SJCRH30 (cell line): ENCODE data around the gene C2orf68. TPM values are rescaled to one million over a fixed set of nuclear protein-coding genes. Genes with fewer than 3 reads are reported as not detected.
A peak's percentile ranks its signal among the peaks of the same experiment; 100 is the strongest.

ENCODE experiments used
- DNase-seq, 2 experiments: peaks; one replicate each; pipeline ENCODE4 v3.0.0-alpha.2; 2015 to 2020
- H3K27ac ChIP-seq: fragments of 250-450 bp; sonication (Bioruptor Pico); 2 replicates; pipeline ENCODE4 v1.5.1; 2020; ENCODE audit warnings: mild to moderate bottlenecking, moderate library complexity
- H3K27me3 ChIP-seq: fragments of 250-450 bp; sonication (Bioruptor Pico); 2 replicates; pipeline ENCODE4 v1.5.1; 2020; ENCODE audit warnings: mild to moderate bottlenecking, moderate library complexity
- H3K36me3 ChIP-seq: fragments of 250-450 bp; sonication (Bioruptor Pico); 2 replicates; pipeline ENCODE4 v1.5.1; 2020; ENCODE audit warnings: mild to moderate bottlenecking, moderate library complexity
- H3K4me1 ChIP-seq: fragments of 250-450 bp; sonication (Bioruptor Pico); 2 replicates; pipeline ENCODE4 v1.5.1; 2020; ENCODE audit warnings: mild to moderate bottlenecking, moderate library complexity
- H3K4me3 ChIP-seq: fragments of 250-450 bp; sonication (Bioruptor Pico); 2 replicates; pipeline ENCODE4 v1.5.1; 2020; ENCODE audit warnings: mild to moderate bottlenecking, moderate library complexity
- H3K9me3 ChIP-seq: fragments of 250-450 bp; sonication (Bioruptor Pico); replicated peaks from 2 replicates; pipeline ENCODE4 v1.5.1; 2020; ENCODE audit warnings: mild to moderate bottlenecking, moderate library complexity
- total RNA-seq: library from RNA; depleted of rRNA; stranded (reverse); fragments of >200 nt; shearing (Covaris generic); gene quantifications from 2 replicates; pipeline ENCODE4 v1.2.3, GENCODE V29; 2014

C2orf68 gene
- total RNA-seq, 1 experiment from 2014 or later: 57.9 TPM

GRCh38 chr2:85585781-85586105 is 26.1 kb downstream of the C2orf68 start:
- no peak for DNase-seq
- no peaks in the 10 kb centered on the region for H3K27me3 ChIP-seq
- no peak overlapping the region for H3K4me3 ChIP-seq
- H3K36me3 ChIP-seq: no peaks in the 10 kb centered on the region
- no peaks in the 10 kb centered on the region for H3K9me3 ChIP-seq
- peak overlapping the region; percentile 66 for H3K27ac ChIP-seq
- H3K4me1 ChIP-seq: peaks cover 33% of the 10 kb centered on the region

- Histone ChIP-seq H3K27ac (peak overlapping the region; percentile 66), H3K36me3 (no peaks in the 10 kb centered on the region), H3K27me3 (no peaks in the 10 kb centered on the region), H3K4me3 (no peak overlapping the region), H3K9me3 (no peaks in the 10 kb centered on the region), H3K4me1 (peaks cover 27% of the 10 kb centered on the region)
- peak; percentile 85 to 86 for DNase-seq
Measured at GRCh38 chr2:85584857-85585780, 26.7 kb downstream of the C2orf68 start.

- no peaks in the 10 kb centered on the region for H3K36me3 ChIP-seq
Measured at GRCh38 chr2:85584354-85584856, 27.5 kb downstream of the C2orf68 start, which contains the start of gene VAMP5. VAMP5 (plus strand) TSS chr2:85584431; CDS start chr2:85584491, 60 bp downstream.

GRCh38 chr2:85583667-85584353 is 28.1 kb downstream of the C2orf68 start:
- H3K9me3 ChIP-seq: no peaks in the 10 kb centered on the region
- no peak overlapping the region for H3K27ac ChIP-seq
- H3K4me1 ChIP-seq: peaks cover 35% of the 10 kb centered on the region
- H3K4me3 ChIP-seq: no peak overlapping the region
- H3K27me3 ChIP-seq: no peaks in the 10 kb centered on the region
- no peak for DNase-seq
- no peaks in the 10 kb centered on the region for H3K36me3 ChIP-seq

More at GRCh38 chr2:85584354-85584856, 27.5 kb downstream of the C2orf68 start, which contains the start of gene VAMP5:
- Histone ChIP-seq H3K27me3 (no peaks in the 10 kb centered on the region), H3K27ac (peak within 1 kb of the TSS; percentile 66), H3K4me1 (peaks cover 29% of the 10 kb centered on the region), H3K4me3 (no peak within 1 kb of the TSS), H3K9me3 (no peaks in the 10 kb centered on the region)
- no peak for DNase-seq

GRCh38 chr2:85582492-85582891 is 29.4 kb downstream of the C2orf68 start:
- Histone ChIP-seq H3K4me1 (peaks cover 31% of the 10 kb centered on the region), H3K9me3 (no peaks in the 10 kb centered on the region), H3K36me3 (no peaks in the 10 kb centered on the region), H3K4me3 (no peak overlapping the region), H3K27me3 (no peaks in the 10 kb centered on the region), H3K27ac (no peak overlapping the region)
- no peak for DNase-seq

- no peaks in the 10 kb centered on the region for H3K27me3 ChIP-seq
- no peak overlapping the region for H3K27ac ChIP-seq
- H3K4me1 ChIP-seq: peaks cover 27% of the 10 kb centered on the region
- H3K4me3 ChIP-seq: no peak overlapping the region
- H3K9me3 ChIP-seq: no peaks in the 10 kb centered on the region
- H3K36me3 ChIP-seq: no peaks in the 10 kb centered on the region
- no peak for DNase-seq
Measured at GRCh38 chr2:85580206-85580605, 31.7 kb downstream of the C2orf68 start.

- no peak overlapping the region for H3K4me3 ChIP-seq
- peaks cover 19% of the 10 kb centered on the region for H3K4me1 ChIP-seq
- no peaks in the 10 kb centered on the region for H3K27me3 ChIP-seq
- no peaks in the 10 kb centered on the region for H3K9me3 ChIP-seq
- no peaks in the 10 kb centered on the region for H3K36me3 ChIP-seq
- H3K27ac ChIP-seq: peak overlapping the region; percentile 85; the same call in 1 of the 2 replicates
- DNase-seq: no peak
Measured at GRCh38 chr2:85579266-85579935, 32.5 kb downstream of the C2orf68 start.

- H3K27ac ChIP-seq: peak overlapping the region; percentile 85
Measured at GRCh38 chr2:85578243-85579180, 33.4 kb downstream of the C2orf68 start.

GRCh38 chr2:85577386-85578242 is 34.3 kb downstream of the C2orf68 start, which contains the start of gene VAMP8:
VAMP8 (plus strand) TSS chr2:85577586; CDS start chr2:85577647, 61 bp downstream.
- peak; percentile 89 to 93 for DNase-seq
- Histone ChIP-seq H3K27me3 (no peaks in the 10 kb centered on the region; the same call in 1 of the 2 replicates), H3K27ac (peak within 1 kb of the TSS; percentile 85), H3K4me1 (peaks cover 19% of the 10 kb centered on the region), H3K9me3 (no peaks in the 10 kb centered on the region), H3K4me3 (peak within 1 kb of the TSS; percentile 52), H3K36me3 (no peaks in the 10 kb centered on the region)

More at GRCh38 chr2:85578243-85579180, 33.4 kb downstream of the C2orf68 start:
- peak overlapping the region; percentile 52 for H3K4me3 ChIP-seq
- peaks cover 19% of the 10 kb centered on the region for H3K4me1 ChIP-seq
- no peaks in the 10 kb centered on the region for H3K36me3 ChIP-seq
- no peaks in the 10 kb centered on the region for H3K9me3 ChIP-seq
- H3K27me3 ChIP-seq: no peaks in the 10 kb centered on the region
- DNase-seq: peak; percentile 74 to 78

- peak overlapping the region; percentile 85 for H3K27ac ChIP-seq
- no peaks in the 10 kb centered on the region; the same call in 1 of the 2 replicates for H3K27me3 ChIP-seq
- H3K4me1 ChIP-seq: peaks cover 19% of the 10 kb centered on the region
- no peak for DNase-seq
- H3K9me3 ChIP-seq: no peaks in the 10 kb centered on the region
- H3K36me3 ChIP-seq: no peaks in the 10 kb centered on the region
- peak overlapping the region; percentile 52 for H3K4me3 ChIP-seq
Measured at GRCh38 chr2:85577063-85577385, 34.8 kb downstream of the C2orf68 start.

- no peak for DNase-seq
- Histone ChIP-seq H3K27ac (no peak overlapping the region), H3K4me1 (peaks cover 19% of the 10 kb centered on the region), H3K4me3 (no peak overlapping the region), H3K36me3 (no peaks in the 10 kb centered on the region), H3K9me3 (no peaks in the 10 kb centered on the region), H3K27me3 (peaks cover 6% of the 10 kb centered on the region)
Measured at GRCh38 chr2:85575739-85576138, 36.1 kb downstream of the C2orf68 start.

GRCh38 chr2:85566265-85566664 is 45.6 kb downstream of the C2orf68 start:
- Histone ChIP-seq H3K4me3 (no peak overlapping the region), H3K27me3 (peaks cover 11% of the 10 kb centered on the region), H3K4me1 (no peaks in the 10 kb centered on the region), H3K9me3 (no peaks in the 10 kb centered on the region), H3K27ac (no peak overlapping the region), H3K36me3 (no peaks in the 10 kb centered on the region)
- DNase-seq: no peak

- H3K36me3 ChIP-seq: no peaks in the 10 kb centered on the region
- H3K27me3 ChIP-seq: peaks cover 3% of the 10 kb centered on the region; the same call in 1 of the 2 replicates
- no peak overlapping the region for H3K4me3 ChIP-seq
- no peaks in the 10 kb centered on the region for H3K9me3 ChIP-seq
- no peaks in the 10 kb centered on the region for H3K4me1 ChIP-seq
- no peak for DNase-seq
- H3K27ac ChIP-seq: no peak overlapping the region
Measured at GRCh38 chr2:85564144-85564563, 47.7 kb downstream of the C2orf68 start.
